HG02623 (cell line): ENCODE results near the gene C6orf120.
A peak's percentile ranks its signal among the peaks of the same experiment; 100 is the strongest.

Experiments used
- ATAC-seq: cut with Tn5 transposase; IDR thresholded peaks from one replicate; pipeline ENCODE4 v1.9.1; 2021; ENCODE audit warnings: moderate library complexity; ENCODE audit not compliant: unreplicated experiment

C6orf120 gene

DNA sequence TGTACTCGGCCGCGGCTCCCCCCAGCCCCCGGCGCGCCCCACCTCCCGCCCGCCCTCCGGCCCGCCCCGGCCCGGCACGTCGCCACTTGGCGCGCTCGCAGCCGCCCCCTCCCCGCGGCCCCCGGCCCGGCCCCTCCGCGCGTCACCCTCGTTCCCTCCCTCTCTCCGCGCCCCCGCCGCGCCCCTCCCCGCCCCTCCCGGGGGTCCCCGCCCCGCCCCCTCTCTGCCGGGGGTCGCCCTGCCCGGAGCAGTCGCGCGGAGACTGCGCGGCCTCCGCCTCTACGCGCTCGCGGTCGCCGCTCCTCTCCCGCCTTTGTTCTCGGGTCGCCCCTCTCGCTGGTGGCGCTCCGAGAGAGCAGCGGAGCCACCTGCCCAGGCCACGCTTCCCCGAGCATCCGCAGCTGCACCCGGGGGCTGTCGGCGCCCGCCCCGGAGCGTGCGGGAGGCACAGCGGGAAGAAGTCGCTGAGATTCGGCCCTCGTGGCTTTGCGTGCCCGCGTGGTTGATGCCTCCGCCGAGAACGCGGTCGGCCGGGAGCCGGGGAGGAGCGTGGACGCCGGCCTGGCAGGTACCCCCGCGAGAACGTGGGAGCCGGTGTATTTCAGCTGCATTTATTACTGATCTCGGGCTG is 22.7 kb downstream of the C6orf120 start, which contains the start of gene PHF10:
TSS of gene PHF10 (minus strand) at position 7 of the 631 bp plus-strand sequence. CDS start 569 bp downstream, outside the sequence.
- ATAC-seq: peak; percentile 41

DNA sequence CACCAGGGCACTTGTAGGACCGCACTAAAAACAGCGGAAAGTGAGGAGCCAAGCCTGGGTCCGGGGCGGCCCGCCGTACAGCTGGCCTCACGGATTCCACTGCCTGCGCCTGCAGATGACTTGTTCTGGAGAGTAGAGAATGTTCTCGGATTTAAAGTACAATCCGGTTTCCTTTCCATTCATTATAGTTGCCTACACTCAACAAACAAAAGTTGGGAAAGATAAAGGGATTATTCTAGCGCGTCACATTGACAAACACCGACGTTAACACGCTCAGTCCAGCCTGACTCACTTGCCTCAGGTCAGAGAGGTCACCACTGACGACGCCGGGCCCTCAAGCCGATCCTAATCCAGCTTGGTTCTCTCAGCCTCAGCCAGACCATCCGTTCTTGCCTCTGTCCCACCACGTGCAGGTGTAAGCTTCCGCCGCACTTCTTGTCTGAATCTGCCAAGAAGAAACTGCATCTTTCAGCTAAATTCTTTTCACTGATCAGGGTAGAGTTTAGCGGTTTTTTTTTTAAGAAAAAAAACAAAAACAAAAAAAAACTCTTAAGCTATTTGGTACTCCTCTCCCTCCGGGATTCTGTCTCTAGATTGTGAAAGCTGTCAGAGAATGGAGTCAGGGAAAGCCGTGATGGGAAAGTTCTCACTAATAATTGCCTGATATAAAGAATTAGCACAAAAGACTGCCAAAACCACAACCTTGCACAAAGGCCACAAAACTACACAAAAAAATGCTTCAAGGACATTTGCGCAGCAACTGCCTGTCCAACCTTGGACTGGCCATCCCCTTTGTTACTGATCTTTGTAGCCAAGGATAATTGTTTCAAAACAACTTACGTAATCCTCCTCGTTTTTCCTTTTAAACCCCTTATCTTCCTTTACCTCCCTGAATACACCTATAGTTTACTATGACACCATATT is 23.5 kb downstream of the C6orf120 start:
- peak; percentile 5 for ATAC-seq

DNA sequence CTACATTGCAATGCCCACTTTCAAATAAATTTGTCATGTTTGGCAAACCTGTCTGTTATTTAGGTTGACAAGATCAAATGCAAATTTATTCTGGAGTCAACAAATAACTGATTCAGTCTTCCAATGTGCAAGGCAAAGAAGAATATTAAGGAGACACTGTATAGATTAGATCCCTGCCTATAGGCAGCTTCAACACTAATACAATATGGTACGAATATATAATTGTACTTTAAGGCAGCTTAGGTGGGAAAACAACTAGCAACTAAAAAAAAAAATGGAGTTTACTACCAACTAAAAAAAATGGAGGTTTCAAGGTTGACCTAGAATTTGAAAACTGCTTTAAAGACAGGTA is 24.1 kb downstream of the C6orf120 start:
- ATAC-seq: no peak

DNA sequence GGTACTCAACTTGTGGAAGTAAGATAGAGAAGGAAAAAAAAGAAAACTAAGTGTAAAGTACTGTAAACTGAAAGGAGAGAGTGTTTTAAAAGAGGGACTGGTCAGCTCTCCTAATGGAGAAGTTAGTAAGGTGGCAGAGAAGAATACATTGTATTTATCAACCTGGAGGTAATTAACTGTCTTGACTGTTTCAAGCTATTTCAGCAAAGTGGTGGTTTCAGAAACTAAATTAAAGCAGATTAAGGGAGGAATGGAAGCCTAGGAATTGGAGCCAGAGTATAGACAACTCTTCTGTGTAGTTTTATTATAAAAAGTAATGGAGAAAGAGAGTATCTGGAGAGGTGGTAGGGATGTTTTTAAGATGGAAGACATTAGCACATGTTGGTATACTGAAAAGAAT is 25.0 kb downstream of the C6orf120 start:
- no peak for ATAC-seq

DNA sequence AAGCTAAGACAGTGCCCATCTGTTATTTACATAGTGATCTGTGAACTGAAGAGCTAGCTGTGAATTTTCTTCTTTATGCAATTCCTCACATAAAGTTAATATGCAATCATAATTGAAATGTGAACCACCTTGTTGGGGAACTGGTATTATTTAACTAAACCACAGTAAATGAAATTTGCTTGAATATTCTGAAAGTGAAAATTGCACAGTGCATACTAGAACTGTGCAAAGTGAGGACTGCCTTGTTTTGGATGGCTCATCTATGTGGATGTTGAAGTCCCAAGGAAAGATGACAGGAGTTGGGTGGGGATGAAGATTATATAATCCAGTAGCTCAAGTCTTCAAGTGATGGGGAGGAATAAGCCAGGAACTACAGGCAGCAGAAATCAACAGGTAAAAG is 28.0 kb downstream of the C6orf120 start:
- no peak for ATAC-seq

DNA sequence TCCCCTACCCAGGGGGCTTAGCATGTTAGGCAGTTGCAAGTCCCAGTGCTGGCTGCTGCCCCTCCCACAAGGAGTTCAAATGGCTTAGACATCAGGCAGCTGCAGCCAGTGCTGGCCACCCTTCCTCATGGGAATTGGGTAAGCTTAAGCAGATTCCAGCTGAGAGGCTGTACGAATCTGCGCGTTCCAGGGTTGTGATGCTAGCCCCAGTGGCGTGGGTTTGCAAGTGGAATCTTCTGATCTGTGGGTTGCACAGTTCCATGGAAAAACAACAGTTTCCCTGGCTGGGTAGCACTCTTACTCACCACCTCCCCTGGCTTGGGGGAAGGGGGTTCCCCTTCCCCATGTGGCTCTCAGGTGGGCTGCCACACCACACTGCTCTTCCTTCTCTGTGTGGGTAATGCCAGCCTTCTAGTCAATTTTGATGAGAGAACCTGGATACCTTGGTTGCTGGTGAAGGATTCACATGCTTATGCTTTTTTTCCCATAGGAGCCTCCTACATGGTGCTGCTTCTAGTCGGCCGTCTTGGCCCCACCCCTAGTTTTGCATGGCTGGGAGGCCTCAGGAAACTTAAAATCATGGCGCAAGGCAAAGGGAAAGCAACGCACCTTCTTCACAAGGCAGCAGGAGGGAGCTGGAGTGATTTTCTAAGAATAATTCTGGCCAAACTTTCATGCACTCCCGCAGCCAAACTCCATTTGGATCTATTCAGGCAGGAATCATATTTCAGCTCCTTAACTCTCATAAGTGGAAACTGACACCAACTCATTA is 36.5 kb downstream of the C6orf120 start:
- ATAC-seq: no peak

DNA sequence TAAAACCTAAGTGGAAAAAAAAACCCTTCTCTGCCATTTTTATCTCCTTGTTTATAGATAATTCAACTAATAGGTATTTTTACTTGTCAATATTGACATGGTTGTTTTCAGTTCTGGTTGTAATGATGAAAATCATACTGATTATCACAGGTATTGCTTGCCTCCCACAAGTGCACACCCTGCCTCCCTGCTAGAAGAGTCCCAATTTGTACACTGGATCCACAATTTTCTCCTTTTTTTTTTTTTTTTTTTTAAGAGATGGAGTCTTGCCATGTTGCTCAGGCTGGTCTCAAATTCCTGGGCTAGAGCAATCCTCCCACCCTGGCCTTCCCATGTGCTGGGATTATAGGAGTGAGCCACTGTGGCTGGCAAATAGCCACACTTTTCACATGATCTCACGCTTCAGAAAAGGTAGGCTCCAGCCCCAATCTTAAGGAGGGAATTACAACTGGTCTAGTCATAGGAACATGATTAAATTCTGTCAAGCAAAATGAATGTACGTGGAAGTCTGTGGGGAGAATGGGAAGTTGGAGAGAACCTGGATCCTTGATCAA is 37.1 kb downstream of the C6orf120 start:
- no peak for ATAC-seq

DNA sequence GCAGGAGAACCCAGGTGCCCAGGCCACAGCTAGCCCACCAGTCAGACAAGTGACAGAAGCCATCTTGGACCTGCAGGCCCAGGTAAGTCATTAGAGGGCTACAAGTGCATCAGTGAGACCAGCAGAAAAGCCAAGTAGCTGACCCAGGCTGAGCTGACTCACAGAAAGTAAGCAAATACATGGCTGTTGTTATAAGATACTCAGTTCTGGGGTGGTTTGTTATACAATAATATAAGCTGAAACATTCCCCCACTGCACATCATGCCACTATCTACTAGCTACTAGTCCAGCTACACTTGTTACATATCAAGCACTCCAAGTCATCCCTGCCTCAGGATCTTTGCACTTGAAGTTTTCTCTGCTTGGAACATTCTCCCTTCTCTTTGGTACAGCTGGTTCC is 39.4 kb downstream of the C6orf120 start:
- no peak for ATAC-seq

DNA sequence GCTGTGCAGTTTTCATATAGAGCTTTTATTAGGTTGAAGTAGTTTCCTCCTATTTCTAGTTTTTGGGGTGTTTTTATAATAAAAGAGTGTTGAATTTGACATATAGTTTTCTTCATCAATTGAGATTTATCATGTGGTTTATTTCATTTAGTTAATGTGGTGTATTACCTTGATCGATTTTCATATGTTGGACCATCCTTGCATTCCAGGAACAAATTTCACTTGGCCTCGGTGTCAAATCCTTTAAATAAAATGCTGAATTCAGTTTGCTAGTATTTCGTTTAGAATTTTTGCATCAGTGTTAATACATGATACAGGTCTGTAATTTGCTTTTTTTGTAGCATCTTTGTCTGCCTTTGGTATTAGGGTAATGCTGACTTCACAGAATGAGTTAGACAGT is 43.5 kb downstream of the C6orf120 start:
- no peak for ATAC-seq

DNA sequence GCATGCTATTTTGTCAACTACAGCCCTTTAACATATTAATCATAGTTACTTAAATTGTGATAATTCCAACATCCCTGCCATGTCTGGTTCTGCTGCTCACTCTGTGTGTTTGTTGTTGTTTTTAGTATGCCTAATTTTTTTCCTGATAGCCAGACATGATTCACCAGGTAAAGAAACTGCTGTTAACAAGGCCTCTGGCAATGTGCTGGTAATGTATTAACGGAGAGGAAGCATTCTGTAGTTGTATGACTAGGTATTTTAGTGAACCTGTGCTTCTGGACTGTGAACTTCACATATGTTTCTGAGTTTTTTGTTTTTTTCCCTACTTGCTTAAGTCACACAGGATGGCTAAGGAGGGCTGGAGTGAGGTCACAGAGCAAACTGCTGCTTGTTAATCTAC is 44.6 kb downstream of the C6orf120 start:
- no peak for ATAC-seq

DNA sequence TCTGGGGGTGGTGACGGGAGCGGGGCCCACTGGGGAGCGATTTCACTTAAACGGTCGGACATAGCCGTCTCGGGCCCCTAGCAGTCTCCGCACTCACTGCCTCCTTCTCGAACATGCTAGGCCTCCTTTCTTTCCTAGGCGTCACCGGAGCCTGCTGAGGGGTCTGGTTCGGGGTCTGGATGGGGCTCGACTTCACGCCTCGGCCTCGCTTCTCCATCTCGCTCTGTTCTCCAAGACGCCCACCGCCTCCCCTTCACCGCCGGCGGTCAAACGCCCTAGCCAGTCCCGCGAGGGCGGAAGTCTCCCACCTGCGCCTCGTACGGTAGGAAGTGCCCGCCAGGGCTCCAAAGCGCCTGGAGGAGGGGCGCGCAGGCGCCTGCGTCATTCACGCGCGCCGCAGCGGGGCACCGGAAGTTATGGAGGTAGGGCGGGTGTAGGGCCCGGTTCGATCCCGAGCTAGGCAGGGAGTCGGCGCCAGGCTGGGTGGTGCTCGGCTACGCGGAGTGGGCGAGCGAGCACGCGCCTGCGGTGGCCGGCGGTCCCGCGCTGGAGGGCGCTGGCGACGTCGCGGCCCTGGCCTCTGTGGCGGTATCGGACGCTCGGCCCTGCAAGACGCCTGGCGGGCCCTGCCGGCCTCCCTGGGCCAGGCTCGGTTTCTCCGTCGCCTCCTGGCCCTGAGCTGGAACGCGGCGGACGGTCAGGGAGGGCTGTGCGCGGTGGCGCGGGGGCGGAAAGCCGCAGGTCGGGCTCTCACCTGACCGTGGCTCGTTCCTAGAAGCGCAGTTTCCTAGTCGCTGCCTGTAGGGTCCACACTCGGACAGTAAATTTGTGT is 49.5 kb downstream of the C6orf120 start, which contains the start of the genes DYNLT2 and ERMARD:
TSS of gene DYNLT2 (minus strand) at position 331 of the 832 bp plus-strand sequence. CDS start at position 217, 114 bp downstream.
TSS of gene ERMARD (plus strand) at position 381 of the 832 bp plus-strand sequence. CDS start at position 417, 36 bp downstream.
- ATAC-seq: peak; percentile 97

DNA sequence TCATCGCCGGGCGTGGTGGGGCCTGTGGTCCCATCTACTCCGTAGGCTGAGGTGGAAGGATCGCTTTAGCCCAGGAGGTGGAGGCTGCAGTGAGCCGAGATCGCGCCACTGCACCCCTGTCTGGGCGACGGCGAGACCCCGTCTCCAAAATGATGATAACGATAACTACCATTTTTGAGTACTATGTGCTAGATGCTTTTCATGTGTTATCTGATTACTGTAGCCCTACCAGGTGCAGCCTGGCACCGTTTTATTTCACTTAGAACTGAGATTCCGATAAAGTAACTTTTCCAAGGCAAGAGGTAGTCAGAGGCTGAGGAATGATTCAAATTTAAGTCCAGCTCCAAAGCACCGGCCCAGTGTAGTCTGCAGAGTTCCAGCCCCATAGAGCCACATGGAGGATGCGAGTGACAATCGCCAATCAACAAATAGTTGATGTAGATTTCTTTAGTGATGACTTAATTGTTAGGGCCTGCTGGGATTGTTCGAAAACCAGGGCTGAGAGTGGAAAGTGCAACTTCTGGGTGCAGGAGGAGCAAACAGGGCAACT is 50.2 kb downstream of the C6orf120 start:
- no peak for ATAC-seq
